ENCODE measurements around the gene MIEF1.
"Not testable (repeated sequence)": the region's sequence is repeated elsewhere in the genome, so short reads cannot be mapped to it uniquely, and the experiment has no call there.

MIEF1 gene

GRCh38 chr22:39520226-39521105 is 18.4 kb downstream of the MIEF1 start, which contains the start of gene ATF4:
Gene ATF4, plus strand, starts transcription at chr22:39520562. Its CDS starts 884 bp downstream, at chr22:39521446.
- Histone ChIP-seq H3K9me3 (ENCODE audit: severe bottlenecking) (no peaks in the 10 kb centered on the region), H3K27ac (peak within 1 kb of the TSS; percentile 100), H3K4me3 (ENCODE audit: low read depth, low read length) (peak within 1 kb of the TSS; percentile 99), H3K36me3 (peaks cover 67% of the 10 kb centered on the region), H3K27me3 (ENCODE audit: insufficient read depth, low read depth, severe bottlenecking) (no peaks in the 10 kb centered on the region)
- peak; percentile 87 for DNase-seq
- TF ChIP-seq CTCF (IDR thresholded peaks at IDR 0.05; ENCODE audit: low read depth, low read length), result no peak

GRCh38 chr22:39521106-39521885 is 19.2 kb downstream of the MIEF1 start:
- not testable (repeated sequence) for DNase-seq; H3K9me3 ChIP-seq (ENCODE audit: severe bottlenecking); H3K27me3 ChIP-seq (ENCODE audit: insufficient read depth, low read depth, severe bottlenecking)
- H3K36me3 ChIP-seq, result peaks cover 60% of the 10 kb centered on the region
- peak overlapping the region; percentile 99 for H3K4me3 ChIP-seq (ENCODE audit: low read depth, low read length)
- H3K27ac ChIP-seq, result peak overlapping the region; percentile 100

GRCh38 chr22:39522091-39522490 is 20.0 kb downstream of the MIEF1 start:
- peak overlapping the region; percentile 99 for H3K4me3 ChIP-seq (ENCODE audit: low read depth, low read length)
- peaks cover 56% of the 10 kb centered on the region for H3K36me3 ChIP-seq
- H3K9me3 ChIP-seq (ENCODE audit: severe bottlenecking); H3K27me3 ChIP-seq (ENCODE audit: insufficient read depth, low read depth, severe bottlenecking); DNase-seq: not testable (repeated sequence)
- H3K27ac ChIP-seq, result peak overlapping the region; percentile 65

GRCh38 chr22:39522567-39523300 is 20.6 kb downstream of the MIEF1 start:
- no peaks in the 10 kb centered on the region for H3K9me3 ChIP-seq (ENCODE audit: severe bottlenecking)
- no peak for TF ChIP-seq CTCF (IDR thresholded peaks at IDR 0.05; ENCODE audit: low read depth, low read length)
- no peaks in the 10 kb centered on the region for H3K27me3 ChIP-seq (ENCODE audit: insufficient read depth, low read depth, severe bottlenecking)
- peak overlapping the region; percentile 65 for H3K27ac ChIP-seq
- DNase-seq, result peak; percentile 55
- H3K36me3 ChIP-seq, result peaks cover 52% of the 10 kb centered on the region
- H3K4me3 ChIP-seq (ENCODE audit: low read depth, low read length), result peak overlapping the region; percentile 99

- H3K27ac ChIP-seq, result peak overlapping the region; percentile 18
- TF ChIP-seq CTCF (IDR thresholded peaks at IDR 0.05; ENCODE audit: low read depth, low read length), result no peak
- DNase-seq, result peak; percentile 59
- peaks cover 65% of the 10 kb centered on the region for H3K36me3 ChIP-seq
- H3K4me3 ChIP-seq (ENCODE audit: low read depth, low read length), result no peak overlapping the region
- no peaks in the 10 kb centered on the region for H3K27me3 ChIP-seq (ENCODE audit: insufficient read depth, low read depth, severe bottlenecking)
- H3K9me3 ChIP-seq (ENCODE audit: severe bottlenecking), result no peaks in the 10 kb centered on the region
These were observed 22.1 kb downstream of the MIEF1 start for GRCh38 chr22:39524089-39524752.
